KG1 (cell line): ENCODE results near the gene CENPQ.

Source experiments
- DNase-seq: peaks from one replicate; lab custom pipeline; 2025; lab: John Stamatoyannopoulos, UW

The CENPQ gene

GRCh38 chr6:49541936-49542335 is 78.8 kb downstream of the CENPQ start:
- DNase-seq: no peak
